Measurements from ENCODE around the gene PLAAT5.

Gene PLAAT5

GRCh38 chr11:63501236-63501635, 10.3 kb upstream of the PLAAT5 start:
- peak; percentile 69 for DNase-seq
- H3K4me2 ChIP-seq (ENCODE audit: low read length) = no peak overlapping the region
- H3K4me1 ChIP-seq (ENCODE audit: control insufficient read depth, low read depth, low read length) = peaks cover 12% of the 10 kb centered on the region
- no peak overlapping the region for H3K9ac ChIP-seq (ENCODE audit: low read length)
- H3K27ac ChIP-seq (ENCODE audit: low read depth, low read length) = no peak overlapping the region
- no peak overlapping the region for H3K4me3 ChIP-seq (ENCODE audit: low read length)
- H3K18ac ChIP-seq (ENCODE audit: low read length) = no peak overlapping the region
- H2BK5ac ChIP-seq (ENCODE audit: low read length) = no peak overlapping the region
- no CpG with 5 or more reads among the region's 1 CpG for WGBS (ENCODE audit: extremely low coverage, insufficient coverage, low lambda C conversion rate)
- H4K5ac ChIP-seq (ENCODE audit: low read length) = no peak overlapping the region
- H3K4ac ChIP-seq (ENCODE audit: low read depth, low read length) = no peak overlapping the region
- no peak overlapping the region for H3K23ac ChIP-seq (ENCODE audit: low read length)
- H2BK120ac ChIP-seq (ENCODE audit: low read depth, low read length) = no peak overlapping the region
- no peak overlapping the region for H2AK5ac ChIP-seq (ENCODE audit: low read length)
- H3K56ac ChIP-seq (ENCODE audit: low read length) = no peak overlapping the region
- H3K27me3 ChIP-seq (ENCODE audit: insufficient read depth, low read length, poor library complexity) = no peaks in the 10 kb centered on the region
- H3K79me1 ChIP-seq (ENCODE audit: low read length) = no peaks in the 10 kb centered on the region
- no peak overlapping the region for H2BK15ac ChIP-seq (replicated peaks; ENCODE audit: low read depth)
- no peaks in the 10 kb centered on the region for H3K79me2 ChIP-seq (ENCODE audit: control insufficient read depth, insufficient read depth, low read length)
- no peak overlapping the region for H4K8ac ChIP-seq (ENCODE audit: low read depth, low read length)
- no peaks in the 10 kb centered on the region for H3K36me3 ChIP-seq (ENCODE audit: control insufficient read depth, insufficient read depth, low read length)

GRCh38 chr11:63499874-63500273, 8.9 kb upstream of the PLAAT5 start:
- Histone ChIP-seq H3K4me3 (ENCODE audit: low read length) (no peak overlapping the region), H2BK15ac (replicated peaks; ENCODE audit: low read depth) (no peak overlapping the region), H3K9ac (ENCODE audit: low read length) (no peak overlapping the region), H3K23ac (ENCODE audit: low read length) (no peak overlapping the region), H3K27ac (ENCODE audit: low read depth, low read length) (no peak overlapping the region), H3K4me1 (ENCODE audit: control insufficient read depth, low read depth, low read length) (peaks cover 4% of the 10 kb centered on the region), H2BK120ac (ENCODE audit: low read depth, low read length) (no peak overlapping the region), H3K4ac (ENCODE audit: low read depth, low read length) (no peak overlapping the region), H3K18ac (ENCODE audit: low read length) (no peak overlapping the region), H4K5ac (ENCODE audit: low read length) (no peak overlapping the region), H3K56ac (ENCODE audit: low read length) (no peak overlapping the region), H2BK5ac (ENCODE audit: low read length) (no peak overlapping the region), H3K79me2 (ENCODE audit: control insufficient read depth, insufficient read depth, low read length) (no peaks in the 10 kb centered on the region), H3K4me2 (ENCODE audit: low read length) (no peak overlapping the region), H3K27me3 (ENCODE audit: insufficient read depth, low read length, poor library complexity) (no peaks in the 10 kb centered on the region), H4K8ac (ENCODE audit: low read depth, low read length) (no peak overlapping the region), H3K79me1 (ENCODE audit: low read length) (no peaks in the 10 kb centered on the region), H3K36me3 (ENCODE audit: control insufficient read depth, insufficient read depth, low read length) (no peaks in the 10 kb centered on the region), H2AK5ac (ENCODE audit: low read length) (no peak overlapping the region)
- DNase-seq = no peak
- WGBS (ENCODE audit: extremely low coverage, insufficient coverage, low lambda C conversion rate) = no CpG with 5 or more reads among the region's 4 CpGs

- no peak overlapping the region for H3K9ac ChIP-seq (ENCODE audit: low read length)
- H2BK120ac ChIP-seq (ENCODE audit: low read depth, low read length) = no peak overlapping the region
- no peak overlapping the region for H3K4me3 ChIP-seq (ENCODE audit: low read length)
- H2BK5ac ChIP-seq (ENCODE audit: low read length) = no peak overlapping the region
- no peak overlapping the region for H3K18ac ChIP-seq (ENCODE audit: low read length)
- no peaks in the 10 kb centered on the region for H3K79me1 ChIP-seq (ENCODE audit: low read length)
- no peak overlapping the region for H2AK5ac ChIP-seq (ENCODE audit: low read length)
- no peaks in the 10 kb centered on the region for H3K27me3 ChIP-seq (ENCODE audit: insufficient read depth, low read length, poor library complexity)
- no peak overlapping the region for H3K27ac ChIP-seq (ENCODE audit: low read depth, low read length)
- no peak overlapping the region for H4K8ac ChIP-seq (ENCODE audit: low read depth, low read length)
- H2BK15ac ChIP-seq (replicated peaks; ENCODE audit: low read depth) = no peak overlapping the region
- H3K56ac ChIP-seq (ENCODE audit: low read length) = no peak overlapping the region
- H3K23ac ChIP-seq (ENCODE audit: low read length) = no peak overlapping the region
- H3K4ac ChIP-seq (ENCODE audit: low read depth, low read length) = no peak overlapping the region
- WGBS (ENCODE audit: extremely low coverage, insufficient coverage, low lambda C conversion rate) = no CpG with 5 or more reads among the region's 6 CpGs
- no peaks in the 10 kb centered on the region for H3K79me2 ChIP-seq (ENCODE audit: control insufficient read depth, insufficient read depth, low read length)
- no peaks in the 10 kb centered on the region for H3K4me1 ChIP-seq (ENCODE audit: control insufficient read depth, low read depth, low read length)
- H3K36me3 ChIP-seq (ENCODE audit: control insufficient read depth, insufficient read depth, low read length) = no peaks in the 10 kb centered on the region
- no peak overlapping the region for H3K4me2 ChIP-seq (ENCODE audit: low read length)
- H4K5ac ChIP-seq (ENCODE audit: low read length) = no peak overlapping the region
- DNase-seq = no peak
Measured at GRCh38 chr11:63494975-63495374, 4.0 kb upstream of the PLAAT5 start.

GRCh38 chr11:63493127-63493526, 2.2 kb upstream of the PLAAT5 start:
- no peaks in the 10 kb centered on the region for H3K79me1 ChIP-seq (ENCODE audit: low read length)
- H2AK5ac ChIP-seq (ENCODE audit: low read length) = no peak overlapping the region

GRCh38 chr11:63492441-63492840, 1.5 kb upstream of the PLAAT5 start:
- no peaks in the 10 kb centered on the region for H3K36me3 ChIP-seq (ENCODE audit: control insufficient read depth, insufficient read depth, low read length)
- no peak for DNase-seq
- H4K5ac ChIP-seq (ENCODE audit: low read length) = no peak overlapping the region
- no peak overlapping the region for H2BK5ac ChIP-seq (ENCODE audit: low read length)
- peak overlapping the region; percentile 23 for H2BK15ac ChIP-seq (replicated peaks; ENCODE audit: low read depth)
- no peak overlapping the region for H3K23ac ChIP-seq (ENCODE audit: low read length)
- no peak overlapping the region for H3K27ac ChIP-seq (ENCODE audit: low read depth, low read length)
- no peak overlapping the region for H3K9ac ChIP-seq (ENCODE audit: low read length)
- H3K4me3 ChIP-seq (ENCODE audit: low read length) = no peak overlapping the region
- no peaks in the 10 kb centered on the region for H3K27me3 ChIP-seq (ENCODE audit: insufficient read depth, low read length, poor library complexity)
- no peaks in the 10 kb centered on the region for H3K4me1 ChIP-seq (ENCODE audit: control insufficient read depth, low read depth, low read length)
- peak overlapping the region; percentile 85 for H2BK120ac ChIP-seq (ENCODE audit: low read depth, low read length)
- H3K4me2 ChIP-seq (ENCODE audit: low read length) = no peak overlapping the region
- H3K56ac ChIP-seq (ENCODE audit: low read length) = no peak overlapping the region
- no CpG with 5 or more reads among the region's 1 CpG for WGBS (ENCODE audit: extremely low coverage, insufficient coverage, low lambda C conversion rate)
- H3K4ac ChIP-seq (ENCODE audit: low read depth, low read length) = peak overlapping the region; percentile 49
- no peaks in the 10 kb centered on the region for H3K79me1 ChIP-seq (ENCODE audit: low read length)
- no peaks in the 10 kb centered on the region for H3K79me2 ChIP-seq (ENCODE audit: control insufficient read depth, insufficient read depth, low read length)
- no peak overlapping the region for H4K8ac ChIP-seq (ENCODE audit: low read depth, low read length)
- H2AK5ac ChIP-seq (ENCODE audit: low read length) = no peak overlapping the region
- peak overlapping the region; percentile 75 for H3K18ac ChIP-seq (ENCODE audit: low read length)

More at GRCh38 chr11:63493127-63493526, 2.2 kb upstream of the PLAAT5 start:
- Histone ChIP-seq H3K56ac (ENCODE audit: low read length) (no peak overlapping the region), H3K4ac (ENCODE audit: low read depth, low read length) (no peak overlapping the region), H3K9ac (ENCODE audit: low read length) (no peak overlapping the region), H3K4me2 (ENCODE audit: low read length) (no peak overlapping the region), H3K4me3 (ENCODE audit: low read length) (no peak overlapping the region), H3K23ac (ENCODE audit: low read length) (no peak overlapping the region), H3K36me3 (ENCODE audit: control insufficient read depth, insufficient read depth, low read length) (no peaks in the 10 kb centered on the region), H3K18ac (ENCODE audit: low read length) (no peak overlapping the region), H3K4me1 (ENCODE audit: control insufficient read depth, low read depth, low read length) (no peaks in the 10 kb centered on the region), H2BK120ac (ENCODE audit: low read depth, low read length) (no peak overlapping the region), H4K5ac (ENCODE audit: low read length) (no peak overlapping the region), H3K27ac (ENCODE audit: low read depth, low read length) (no peak overlapping the region), H3K79me2 (ENCODE audit: control insufficient read depth, insufficient read depth, low read length) (no peaks in the 10 kb centered on the region), H2BK15ac (replicated peaks; ENCODE audit: low read depth) (no peak overlapping the region), H3K27me3 (ENCODE audit: insufficient read depth, low read length, poor library complexity) (no peaks in the 10 kb centered on the region), H4K8ac (ENCODE audit: low read depth, low read length) (no peak overlapping the region), H2BK5ac (ENCODE audit: low read length) (no peak overlapping the region)
- no peak for DNase-seq
- no CpG with 5 or more reads among the region's 1 CpG for WGBS (ENCODE audit: extremely low coverage, insufficient coverage, low lambda C conversion rate)

- Histone ChIP-seq H2BK120ac (ENCODE audit: low read depth, low read length) (peak overlapping the region; percentile 54), H3K27ac (ENCODE audit: low read depth, low read length) (peak overlapping the region; percentile 93), H3K4me1 (ENCODE audit: control insufficient read depth, low read depth, low read length) (no peaks in the 10 kb centered on the region), H4K8ac (ENCODE audit: low read depth, low read length) (no peak overlapping the region), H3K4me2 (ENCODE audit: low read length) (peak overlapping the region; percentile 46), H3K27me3 (ENCODE audit: insufficient read depth, low read length, poor library complexity) (no peaks in the 10 kb centered on the region), H2AK5ac (ENCODE audit: low read length) (no peak overlapping the region), H3K79me1 (ENCODE audit: low read length) (no peaks in the 10 kb centered on the region), H4K5ac (ENCODE audit: low read length) (peak overlapping the region; percentile 24), H2BK15ac (replicated peaks; ENCODE audit: low read depth) (peak overlapping the region; percentile 23), H3K18ac (ENCODE audit: low read length) (peak overlapping the region; percentile 94), H2BK5ac (ENCODE audit: low read length) (peak overlapping the region; percentile 56), H3K4me3 (ENCODE audit: low read length) (no peak overlapping the region), H3K79me2 (ENCODE audit: control insufficient read depth, insufficient read depth, low read length) (no peaks in the 10 kb centered on the region), H3K9ac (ENCODE audit: low read length) (peak overlapping the region; percentile 84), H3K23ac (ENCODE audit: low read length) (no peak overlapping the region), H3K4ac (ENCODE audit: low read depth, low read length) (peak overlapping the region; percentile 24), H3K56ac (ENCODE audit: low read length) (peak overlapping the region; percentile 86), H3K36me3 (ENCODE audit: control insufficient read depth, insufficient read depth, low read length) (no peaks in the 10 kb centered on the region)
- peak; percentile 68 for DNase-seq
- no CpG with 5 or more reads among the region's 11 CpGs for WGBS (ENCODE audit: extremely low coverage, insufficient coverage, low lambda C conversion rate)
Measured at GRCh38 chr11:63491636-63492372, 837 bp upstream of the PLAAT5 start.
